Neural progenitor cell (in vitro differentiated cells): ENCODE data around the gene TEKT1.

Experiments
- EZH2 ChIP-seq: fragments of 200-600 bp; sonication (generic); IDR thresholded peaks from 2 replicates; pipeline ENCODE4 v1.6.1; 2017; ENCODE audit warnings: antibody characterized with exemption, mild to moderate bottlenecking, moderate library complexity
- EZH2phosphoT487 ChIP-seq: fragments of 200-600 bp; sonication (generic); IDR thresholded peaks from 2 replicates; pipeline ENCODE4 v1.6.1; 2017; ENCODE audit warnings: antibody characterized with exemption
- TF ChIP-seq, protein P1 (sequence below): fragments of 200-600 bp; sonication (generic); IDR thresholded peaks from 2 replicates; pipeline ENCODE4 v1.5.1; 2017; ENCODE audit warnings: antibody characterized with exemption, mild to moderate bottlenecking

DNA sequence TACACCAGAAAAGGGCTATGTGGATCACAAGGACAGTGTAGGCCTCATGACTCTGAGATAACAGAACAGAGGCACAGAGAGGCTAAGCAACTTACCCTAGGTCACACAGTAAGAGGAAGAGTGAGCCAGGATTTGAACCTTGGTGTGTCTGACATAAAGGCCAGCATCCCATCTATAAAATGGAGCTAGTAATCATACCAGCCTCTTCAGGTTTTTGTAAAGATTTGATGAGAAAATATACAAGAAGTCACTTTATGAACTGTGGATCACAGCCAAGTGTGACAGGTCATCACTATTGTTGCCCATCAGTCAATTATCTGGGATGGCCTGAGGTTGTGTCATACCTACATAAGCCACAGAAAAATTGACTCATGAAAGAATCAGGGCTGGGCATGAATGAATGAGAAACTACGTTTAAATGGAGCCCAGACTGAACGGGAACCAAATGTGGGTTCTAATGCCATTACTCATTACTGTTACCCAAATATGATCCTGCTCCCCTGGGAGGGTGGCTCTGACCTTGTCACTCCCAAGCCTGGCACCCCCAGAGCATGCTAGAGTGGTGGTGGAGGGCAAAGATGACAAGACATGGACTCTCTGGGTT lies 34.5 kb downstream of the TEKT1 start:
- TF ChIP-seq, protein P1, sequence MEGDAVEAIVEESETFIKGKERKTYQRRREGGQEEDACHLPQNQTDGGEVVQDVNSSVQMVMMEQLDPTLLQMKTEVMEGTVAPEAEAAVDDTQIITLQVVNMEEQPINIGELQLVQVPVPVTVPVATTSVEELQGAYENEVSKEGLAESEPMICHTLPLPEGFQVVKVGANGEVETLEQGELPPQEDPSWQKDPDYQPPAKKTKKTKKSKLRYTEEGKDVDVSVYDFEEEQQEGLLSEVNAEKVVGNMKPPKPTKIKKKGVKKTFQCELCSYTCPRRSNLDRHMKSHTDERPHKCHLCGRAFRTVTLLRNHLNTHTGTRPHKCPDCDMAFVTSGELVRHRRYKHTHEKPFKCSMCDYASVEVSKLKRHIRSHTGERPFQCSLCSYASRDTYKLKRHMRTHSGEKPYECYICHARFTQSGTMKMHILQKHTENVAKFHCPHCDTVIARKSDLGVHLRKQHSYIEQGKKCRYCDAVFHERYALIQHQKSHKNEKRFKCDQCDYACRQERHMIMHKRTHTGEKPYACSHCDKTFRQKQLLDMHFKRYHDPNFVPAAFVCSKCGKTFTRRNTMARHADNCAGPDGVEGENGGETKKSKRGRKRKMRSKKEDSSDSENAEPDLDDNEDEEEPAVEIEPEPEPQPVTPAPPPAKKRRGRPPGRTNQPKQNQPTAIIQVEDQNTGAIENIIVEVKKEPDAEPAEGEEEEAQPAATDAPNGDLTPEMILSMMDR = no peak
- no peak for TF ChIP-seq EZH2
- TF ChIP-seq EZH2phosphoT487 = no peak
